Panc1 (cell line): ENCODE results near the gene ZYX. TPM values are rescaled to one million over a fixed set of nuclear protein-coding genes. Genes with fewer than 3 reads are reported as not detected.

Experiments used
- ATAC-seq: fragments of 200-7000 bp; cut with Tn5 transposase; 2 replicates; pipeline ENCODE4 v1.9.1; 2020; ENCODE audit warnings: mild to moderate bottlenecking, moderate library complexity
- BruUV-seq: library from RNA; stranded (reverse); fragments of 400-500 nt; replicated peaks from 2 replicates; lab custom pipeline; 2021; lab: Mats Ljungman, UMichigan
- CTCF ChIA-PET: fragments of 300-600 bp; sonication (Branson Sonifier 250); formaldehyde crosslinking; loops from one replicate; lab custom pipeline; 2022; ENCODE audit warnings: antibody characterized with exemption; lab: Charles Lee
- POLR2A ChIA-PET: fragments of 300-600 bp; sonication (Branson Sonifier 250); formaldehyde crosslinking; loops from one replicate; lab custom pipeline; 2022; ENCODE audit warnings: antibody characterized with exemption; lab: Charles Lee
- DNase-seq: peaks from one replicate; pipeline ENCODE4 v3.0.0-alpha.2; 2010; ENCODE audit warnings: low read depth, low spot score
- H3K27ac ChIP-seq: 2 replicates; pipeline ENCODE4 v1.5.1; 2011; ENCODE audit warnings: mild to moderate bottlenecking, low read length, inconsistent platforms
- H3K27me3 ChIP-seq: fragments of 200-500 bp; sonication (Bioruptor generic); 2 replicates; pipeline ENCODE4 v1.6.0; 2014; ENCODE audit warnings: low read length, inconsistent platforms; ENCODE audit not compliant: control insufficient read depth, insufficient read depth
- H3K36me3 ChIP-seq: fragments of 200-500 bp; sonication (Bioruptor generic); 2 replicates; pipeline ENCODE4 v1.5.1; 2014; ENCODE audit warnings: inconsistent platforms, mild to moderate bottlenecking, low read length, moderate library complexity; ENCODE audit not compliant: control insufficient read depth, insufficient read depth
- H3K4me1 ChIP-seq: 2 replicates; pipeline ENCODE4 v1.5.1; 2011; ENCODE audit warnings: inconsistent platforms, mild to moderate bottlenecking, low read length, moderate library complexity; ENCODE audit not compliant: control insufficient read depth, insufficient read depth
- H3K4me3 ChIP-seq, 2 experiments: 2 replicates each; pipeline ENCODE4 v1.5.1; 2011 to 2012; ENCODE audit warnings: low read depth in 2 of 2, low read length in 2 of 2, mild to moderate bottlenecking in 2 of 2, inconsistent platforms in 1 of 2, moderate library complexity in 1 of 2
- H3K9me3 ChIP-seq: fragments of 200-500 bp; sonication (Bioruptor generic); 2 replicates; pipeline ENCODE4 v1.5.1; 2014; ENCODE audit warnings: low read depth, mild to moderate bottlenecking, inconsistent platforms, low read length, moderate library complexity; ENCODE audit not compliant: control insufficient read depth, insufficient read depth
- POLR2AphosphoS5 ChIP-seq: IDR thresholded peaks from 2 replicates; pipeline ENCODE4 v1.6.1; 2012; ENCODE audit warnings: mild to moderate bottlenecking, low read depth, low read length, moderate library complexity
- SIN3A ChIP-seq: IDR thresholded peaks from 2 replicates; pipeline ENCODE4 v1.6.1; 2012; ENCODE audit warnings: low read depth, mild to moderate bottlenecking, low read length, moderate library complexity, borderline replicate concordance; ENCODE audit not compliant: insufficient read depth
- TCF7L2 ChIP-seq: IDR thresholded peaks from 2 replicates; pipeline ENCODE4 v1.6.1; 2011; ENCODE audit warnings: mild to moderate bottlenecking, low read depth, low read length, inconsistent platforms
- in situ Hi-C: cut with HindIII; loops from 2 replicates; pipeline ENCODE4 v1.10.0; 2016; ENCODE audit warnings: low sequenced_read_pairs, low pct_unique_long_range_greater_than_20kb
- intact Hi-C: fragments of 100-400 bp; cut with micrococcal nuclease; formaldehyde crosslinking; loops from one replicate; pipeline ENCODE4 v1.10.0; 2022; ENCODE audit not compliant: unreplicated experiment
- total RNA-seq: library from RNA; stranded (reverse); gene quantifications from one replicate; pipeline ENCODE4 v1.2.1, GENCODE V29; 2021; ENCODE audit not compliant: unreplicated experiment
- TF ChIP-seq, protein P1 (sequence below), 2 experiments: IDR thresholded peaks; 2 replicates each; pipeline ENCODE4 v1.6.1; 2011 to 2012; ENCODE audit warnings: low read depth in 2 of 2, control low read depth in 1 of 2, low read length in 1 of 2, mild to moderate bottlenecking in 1 of 2, moderate library complexity in 1 of 2; ENCODE audit not compliant: insufficient read depth in 1 of 2
- TF ChIP-seq, protein P2 (sequence below): fragments of 450-650 bp; IDR thresholded peaks from 2 replicates; pipeline ENCODE4 v1.5.1; 2017; ENCODE audit warnings: mild to moderate bottlenecking

Gene ZYX
- total RNA-seq, 1 experiment from 2014 or later, result 169 TPM

DNA sequence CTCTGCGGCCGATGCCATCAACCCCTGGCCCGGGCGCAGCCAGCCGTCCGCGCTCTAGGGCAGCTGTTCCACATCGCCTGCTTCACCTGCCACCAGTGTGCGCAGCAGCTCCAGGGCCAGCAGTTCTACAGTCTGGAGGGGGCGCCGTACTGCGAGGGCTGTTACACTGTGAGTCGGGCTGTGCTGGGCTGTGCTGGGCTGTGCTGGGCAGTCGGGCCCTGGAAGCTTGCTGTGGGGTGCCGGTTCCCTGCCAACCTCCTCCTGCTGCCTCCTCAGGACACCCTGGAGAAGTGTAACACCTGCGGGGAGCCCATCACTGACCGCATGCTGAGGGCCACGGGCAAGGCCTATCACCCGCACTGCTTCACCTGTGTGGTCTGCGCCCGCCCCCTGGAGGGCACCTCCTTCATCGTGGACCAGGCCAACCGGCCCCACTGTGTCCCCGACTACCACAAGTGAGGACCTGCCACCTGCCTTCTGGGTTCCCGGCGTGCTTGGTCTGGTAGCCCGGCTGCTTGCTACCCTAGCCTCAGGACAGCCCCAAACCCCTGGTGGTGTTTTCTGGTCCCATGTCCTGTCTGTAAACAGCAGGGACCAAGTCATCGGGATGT lies 7.5 kb downstream of the ZYX start:
- H3K4me1 ChIP-seq, result no peaks in the 10 kb centered on the region
- H3K9me3 ChIP-seq, result no peaks in the 10 kb centered on the region
- H3K27me3 ChIP-seq, result no peaks in the 10 kb centered on the region
- ChIA-PET POLR2A (no interaction called here), CTCF (no interaction called here)
- ATAC-seq, result no peak
- in situ Hi-C loops (no loop called here), intact Hi-C loops (no loop called here)
- H3K27ac ChIP-seq, result no peak overlapping the region
- peaks cover 3% of the 10 kb centered on the region; the same call in 1 of the 2 replicates for H3K36me3 ChIP-seq
- DNase-seq, result no peak
- no peak overlapping the region for H3K4me3 ChIP-seq
- BruUV-seq, result no TSS peak
- TF ChIP-seq, protein P1, sequence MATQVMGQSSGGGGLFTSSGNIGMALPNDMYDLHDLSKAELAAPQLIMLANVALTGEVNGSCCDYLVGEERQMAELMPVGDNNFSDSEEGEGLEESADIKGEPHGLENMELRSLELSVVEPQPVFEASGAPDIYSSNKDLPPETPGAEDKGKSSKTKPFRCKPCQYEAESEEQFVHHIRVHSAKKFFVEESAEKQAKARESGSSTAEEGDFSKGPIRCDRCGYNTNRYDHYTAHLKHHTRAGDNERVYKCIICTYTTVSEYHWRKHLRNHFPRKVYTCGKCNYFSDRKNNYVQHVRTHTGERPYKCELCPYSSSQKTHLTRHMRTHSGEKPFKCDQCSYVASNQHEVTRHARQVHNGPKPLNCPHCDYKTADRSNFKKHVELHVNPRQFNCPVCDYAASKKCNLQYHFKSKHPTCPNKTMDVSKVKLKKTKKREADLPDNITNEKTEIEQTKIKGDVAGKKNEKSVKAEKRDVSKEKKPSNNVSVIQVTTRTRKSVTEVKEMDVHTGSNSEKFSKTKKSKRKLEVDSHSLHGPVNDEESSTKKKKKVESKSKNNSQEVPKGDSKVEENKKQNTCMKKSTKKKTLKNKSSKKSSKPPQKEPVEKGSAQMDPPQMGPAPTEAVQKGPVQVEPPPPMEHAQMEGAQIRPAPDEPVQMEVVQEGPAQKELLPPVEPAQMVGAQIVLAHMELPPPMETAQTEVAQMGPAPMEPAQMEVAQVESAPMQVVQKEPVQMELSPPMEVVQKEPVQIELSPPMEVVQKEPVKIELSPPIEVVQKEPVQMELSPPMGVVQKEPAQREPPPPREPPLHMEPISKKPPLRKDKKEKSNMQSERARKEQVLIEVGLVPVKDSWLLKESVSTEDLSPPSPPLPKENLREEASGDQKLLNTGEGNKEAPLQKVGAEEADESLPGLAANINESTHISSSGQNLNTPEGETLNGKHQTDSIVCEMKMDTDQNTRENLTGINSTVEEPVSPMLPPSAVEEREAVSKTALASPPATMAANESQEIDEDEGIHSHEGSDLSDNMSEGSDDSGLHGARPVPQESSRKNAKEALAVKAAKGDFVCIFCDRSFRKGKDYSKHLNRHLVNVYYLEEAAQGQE (IDR thresholded peaks at IDR 0.05; ENCODE audit: insufficient read depth in 1 of 2, low read depth in 2 of 2, low read length in 1 of 2), result no peak

DNA sequence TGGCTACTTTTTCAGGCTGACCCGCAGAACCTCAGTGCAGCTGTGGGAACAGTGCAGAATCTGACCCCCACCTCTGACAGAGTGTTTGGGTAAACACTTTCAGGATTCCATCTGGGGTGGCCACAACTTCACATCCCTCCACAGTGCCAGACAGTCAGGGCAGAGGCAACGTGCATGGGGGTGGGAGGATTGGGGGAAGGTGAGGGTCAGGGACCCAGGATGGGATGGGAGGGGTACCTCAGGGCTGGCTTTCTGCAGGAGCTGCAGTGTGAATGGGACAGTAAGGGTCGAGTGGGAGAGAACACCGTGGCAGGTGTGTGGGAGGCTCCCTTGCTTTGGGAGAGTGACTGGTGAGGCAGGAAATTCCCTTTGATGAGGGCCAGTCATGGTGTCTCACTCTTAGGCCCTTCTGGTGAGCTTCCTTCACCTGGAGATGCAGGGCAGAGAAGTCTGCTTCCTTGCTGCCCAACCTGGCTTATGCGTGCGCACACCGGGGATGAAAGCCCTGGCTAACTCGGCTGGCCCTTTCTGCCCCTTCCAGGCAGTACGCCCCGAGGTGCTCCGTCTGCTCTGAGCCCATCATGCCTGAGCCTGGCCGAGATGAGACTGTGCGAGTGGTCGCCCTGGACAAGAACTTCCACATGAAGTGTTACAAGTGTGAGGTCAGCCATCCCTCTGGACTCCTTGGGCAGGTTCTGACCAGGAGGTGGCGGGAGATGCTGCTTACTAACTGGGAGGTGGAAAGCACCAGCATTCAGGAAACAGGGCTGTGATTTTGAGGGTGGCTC lies 8.4 kb downstream of the ZYX start:
- H3K9me3 ChIP-seq, result no peaks in the 10 kb centered on the region
- ChIA-PET POLR2A (no interaction called here), CTCF (no interaction called here)
- H3K4me3 ChIP-seq, result no peak overlapping the region
- H3K27ac ChIP-seq, result no peak overlapping the region
- DNase-seq, result no peak
- no peak for ATAC-seq
- TF ChIP-seq POLR2AphosphoS5 (no peak), TCF7L2 (no peak), SIN3A (no peak)
- TF ChIP-seq, protein P2, sequence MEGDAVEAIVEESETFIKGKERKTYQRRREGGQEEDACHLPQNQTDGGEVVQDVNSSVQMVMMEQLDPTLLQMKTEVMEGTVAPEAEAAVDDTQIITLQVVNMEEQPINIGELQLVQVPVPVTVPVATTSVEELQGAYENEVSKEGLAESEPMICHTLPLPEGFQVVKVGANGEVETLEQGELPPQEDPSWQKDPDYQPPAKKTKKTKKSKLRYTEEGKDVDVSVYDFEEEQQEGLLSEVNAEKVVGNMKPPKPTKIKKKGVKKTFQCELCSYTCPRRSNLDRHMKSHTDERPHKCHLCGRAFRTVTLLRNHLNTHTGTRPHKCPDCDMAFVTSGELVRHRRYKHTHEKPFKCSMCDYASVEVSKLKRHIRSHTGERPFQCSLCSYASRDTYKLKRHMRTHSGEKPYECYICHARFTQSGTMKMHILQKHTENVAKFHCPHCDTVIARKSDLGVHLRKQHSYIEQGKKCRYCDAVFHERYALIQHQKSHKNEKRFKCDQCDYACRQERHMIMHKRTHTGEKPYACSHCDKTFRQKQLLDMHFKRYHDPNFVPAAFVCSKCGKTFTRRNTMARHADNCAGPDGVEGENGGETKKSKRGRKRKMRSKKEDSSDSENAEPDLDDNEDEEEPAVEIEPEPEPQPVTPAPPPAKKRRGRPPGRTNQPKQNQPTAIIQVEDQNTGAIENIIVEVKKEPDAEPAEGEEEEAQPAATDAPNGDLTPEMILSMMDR, result no peak
- TF ChIP-seq, protein P1 (IDR thresholded peaks at IDR 0.05; ENCODE audit: insufficient read depth in 1 of 2, low read depth in 2 of 2, low read length in 1 of 2), result no peak
- intact Hi-C loops, result no loop called here
- H3K36me3 ChIP-seq, result no peaks in the 10 kb centered on the region; the same call in 1 of the 2 replicates
- H3K4me1 ChIP-seq, result no peaks in the 10 kb centered on the region
- H3K27me3 ChIP-seq, result no peaks in the 10 kb centered on the region
- BruUV-seq, result no TSS peak
- in situ Hi-C loops, result no loop called here
